NCI-H2107 treated with DMSO at 0.1 percent for 48 hours (cell line): ENCODE measurements around the gene BLVRA.
"Not testable (repeated sequence)": the region's sequence is repeated elsewhere in the genome, so short reads cannot be mapped to it uniquely, and the experiment has no call there.

Experiments used
- DNase-seq: peaks from one replicate; lab custom pipeline; 2025; ENCODE audit not compliant: unreplicated experiment; lab: John Stamatoyannopoulos, UW

The BLVRA gene

GRCh38 chr7:43768887-43769272 is 10.4 kb downstream of the BLVRA start:
- no peak for DNase-seq

GRCh38 chr7:43769281-43769680 is 10.8 kb downstream of the BLVRA start:
- no peak for DNase-seq

DNA sequence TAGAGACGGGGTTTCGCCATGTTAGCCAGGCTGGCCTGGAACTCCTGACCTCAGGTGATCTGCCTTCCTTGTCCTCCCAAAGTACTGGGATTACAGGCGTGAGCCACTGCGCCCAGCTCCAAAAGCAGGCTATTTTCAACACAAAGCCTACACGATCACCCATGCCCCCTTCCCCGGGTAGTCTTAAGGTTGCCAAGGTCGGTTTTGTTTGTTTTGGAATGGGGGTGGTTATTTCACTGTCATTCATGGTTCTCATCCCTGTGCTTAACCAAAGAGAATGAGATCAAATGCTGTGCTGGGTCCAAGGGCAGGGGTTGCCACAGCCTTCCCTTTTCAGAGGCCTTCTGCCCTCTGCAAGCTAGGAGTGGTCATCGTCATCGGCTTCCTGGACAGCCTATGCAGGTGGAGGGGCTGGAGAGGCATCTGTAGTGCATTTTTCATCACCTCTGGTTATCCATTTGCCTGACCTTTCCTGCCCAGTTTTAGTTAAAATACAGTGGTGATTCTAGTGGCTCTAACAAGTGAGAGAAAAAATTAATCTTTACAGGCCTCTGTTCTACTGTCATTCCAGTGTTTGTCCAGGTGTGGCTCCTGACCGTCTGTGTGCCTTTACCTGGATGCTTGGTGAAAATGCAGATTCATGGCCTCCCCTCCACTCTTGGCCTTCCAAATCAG is 11.4 kb downstream of the BLVRA start:
- DNase-seq: no peak

DNA sequence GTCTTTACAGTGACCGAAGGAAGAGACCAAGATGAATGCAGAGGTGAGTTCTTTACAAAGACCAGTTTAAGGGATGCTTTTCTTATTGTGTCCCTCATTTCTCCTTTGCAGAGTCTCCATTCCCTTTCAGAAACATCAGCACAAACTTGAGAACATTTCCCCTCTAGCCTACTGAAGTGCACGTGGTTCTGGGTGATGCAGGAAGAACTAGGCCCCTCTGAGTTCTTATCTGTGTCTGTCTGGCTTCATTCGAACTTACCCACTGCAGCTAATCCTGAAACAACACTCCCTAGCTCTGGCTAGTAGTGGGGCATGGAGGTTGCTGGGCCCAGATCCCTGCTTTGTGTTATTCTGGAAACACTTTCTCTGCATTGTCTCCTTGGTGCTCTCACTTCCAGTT is 12.6 kb downstream of the BLVRA start:
- DNase-seq: no peak

- no peak for DNase-seq
Observed at GRCh38 chr7:43771573-43771972, 13.1 kb downstream of the BLVRA start.

- not testable (repeated sequence) for DNase-seq
Observed at GRCh38 chr7:43773268-43773667, 14.8 kb downstream of the BLVRA start.

- DNase-seq: not testable (repeated sequence)
Observed at GRCh38 chr7:43775255-43775654, 16.8 kb downstream of the BLVRA start.

- not testable (repeated sequence) for DNase-seq
Observed at GRCh38 chr7:43778293-43779044, 20.0 kb downstream of the BLVRA start.

- DNase-seq: no peak
Observed at GRCh38 chr7:43779045-43779812, 20.7 kb downstream of the BLVRA start.

- DNase-seq: no peak
Observed at GRCh38 chr7:43781726-43782607, 23.5 kb downstream of the BLVRA start.

DNA sequence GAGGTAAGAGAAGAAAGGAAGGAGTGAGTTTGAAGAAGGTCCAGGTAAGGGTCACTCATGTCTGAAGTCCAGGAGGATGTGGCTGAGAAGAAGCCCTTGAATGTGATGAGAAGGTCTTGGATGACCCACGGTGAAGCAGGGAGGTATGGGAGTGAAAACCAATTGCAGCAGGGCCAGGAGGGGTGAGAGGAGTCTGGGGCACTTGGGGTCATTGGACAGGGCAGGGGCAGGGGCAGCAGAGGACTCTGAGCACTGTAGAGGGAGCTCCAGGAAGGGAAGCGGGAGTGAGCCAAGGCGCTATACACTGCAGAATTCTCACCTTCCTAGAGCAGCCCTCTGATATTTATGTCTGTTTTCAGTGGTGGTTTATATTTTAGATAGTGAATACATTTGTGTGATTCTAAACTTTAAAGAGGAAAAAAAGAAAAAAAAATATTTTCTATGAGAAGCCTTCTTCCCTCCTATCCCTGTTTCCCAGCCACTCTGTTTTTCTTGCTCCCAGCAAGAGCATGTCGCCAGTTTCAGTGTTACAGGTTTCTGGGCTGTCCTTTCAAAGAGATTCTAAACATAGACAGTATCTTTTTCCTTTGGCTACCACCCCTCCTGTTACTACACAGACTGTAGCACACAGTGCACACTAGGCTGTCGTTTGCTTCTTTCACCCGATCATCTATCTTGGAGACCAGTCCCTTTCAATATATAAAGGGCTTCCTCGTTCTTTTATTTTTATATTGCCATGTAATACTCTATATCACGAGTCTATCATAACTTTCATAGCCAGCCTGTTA is 24.5 kb downstream of the BLVRA start:
- no peak for DNase-seq

GRCh38 chr7:43784030-43784584 is 25.6 kb downstream of the BLVRA start:
- no peak for DNase-seq

DNA sequence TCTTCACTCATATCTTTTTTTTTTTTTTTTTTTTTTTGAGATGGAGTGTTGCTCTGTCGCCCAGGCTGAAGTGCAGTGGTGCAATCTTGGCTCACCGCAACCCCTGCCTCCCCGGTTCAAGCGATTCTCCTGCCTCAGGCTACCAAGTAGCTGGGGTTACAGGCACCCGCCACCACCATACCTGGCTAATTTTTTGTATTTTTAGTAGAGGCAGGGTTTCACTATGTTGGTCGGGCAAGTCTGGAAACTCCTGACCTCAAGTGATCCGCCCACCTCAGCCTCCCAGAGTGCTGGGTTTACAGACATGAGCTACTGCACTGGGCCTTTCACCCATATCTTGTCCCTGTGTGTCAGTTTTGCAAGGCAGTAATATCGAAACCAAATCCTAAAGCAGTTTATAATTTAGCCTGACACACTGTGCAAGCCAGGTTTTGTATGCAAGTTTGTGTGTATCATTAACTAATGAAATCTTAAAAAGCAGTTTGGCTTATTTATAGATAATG is 26.2 kb downstream of the BLVRA start:
- DNase-seq: not testable (repeated sequence)

DNA sequence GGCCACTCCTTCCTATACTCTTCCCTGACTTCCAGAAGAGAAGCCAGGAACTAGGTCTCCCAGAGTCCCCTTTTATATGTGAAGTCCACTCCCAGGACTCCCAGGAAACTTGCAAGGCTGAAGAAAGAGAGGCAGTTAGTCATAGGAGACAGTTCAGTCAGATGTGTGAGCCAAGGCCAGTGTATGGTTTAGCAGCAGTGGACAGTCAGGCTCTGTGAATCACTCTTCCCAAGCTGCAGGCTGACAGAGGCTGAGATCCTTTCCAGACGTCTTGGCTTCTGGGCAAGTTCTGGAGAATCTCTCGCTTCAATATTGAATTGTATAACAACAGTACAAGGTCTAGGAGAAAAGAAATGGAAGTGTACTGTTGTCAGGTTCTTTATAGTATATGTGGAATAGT is 26.9 kb downstream of the BLVRA start:
- no peak for DNase-seq

DNA sequence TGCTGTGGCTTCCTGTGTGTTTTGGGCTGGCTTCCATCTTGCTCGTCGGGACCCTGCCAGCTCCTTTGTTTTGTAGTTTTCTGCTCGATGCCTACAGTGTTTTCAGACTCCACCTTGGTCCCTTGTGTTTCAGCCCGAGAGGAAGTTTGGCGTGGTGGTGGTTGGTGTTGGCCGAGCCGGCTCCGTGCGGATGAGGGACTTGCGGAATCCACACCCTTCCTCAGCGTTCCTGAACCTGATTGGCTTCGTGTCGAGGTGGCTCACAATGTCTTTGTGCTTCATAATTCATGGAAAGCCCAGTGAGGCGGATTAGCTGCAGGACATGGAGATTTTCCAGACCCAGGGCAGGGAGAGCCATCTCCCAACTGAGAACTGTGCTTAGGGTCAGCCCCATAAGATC is 29.3 kb downstream of the BLVRA start:
- DNase-seq: no peak

DNA sequence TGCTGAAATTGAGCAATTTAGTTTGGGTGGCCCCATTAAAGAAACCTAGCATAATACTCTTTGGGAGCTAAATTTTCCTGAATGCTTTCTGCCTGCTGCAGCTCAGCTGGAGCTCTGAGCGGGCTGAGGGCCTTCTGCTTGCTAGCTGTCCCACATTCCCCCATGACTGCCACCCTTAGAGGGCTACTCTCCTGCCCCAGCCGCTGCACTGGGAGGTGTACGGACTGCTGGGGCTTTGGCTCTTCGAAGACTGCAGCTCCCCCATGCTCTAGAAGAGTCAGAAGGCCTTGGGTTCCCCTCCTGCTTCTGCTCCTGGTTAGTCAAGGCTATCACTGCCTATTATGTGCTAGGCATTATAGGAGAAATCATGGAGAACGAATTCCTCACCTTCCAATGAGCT is 31.5 kb downstream of the BLVRA start:
- no peak for DNase-seq

DNA sequence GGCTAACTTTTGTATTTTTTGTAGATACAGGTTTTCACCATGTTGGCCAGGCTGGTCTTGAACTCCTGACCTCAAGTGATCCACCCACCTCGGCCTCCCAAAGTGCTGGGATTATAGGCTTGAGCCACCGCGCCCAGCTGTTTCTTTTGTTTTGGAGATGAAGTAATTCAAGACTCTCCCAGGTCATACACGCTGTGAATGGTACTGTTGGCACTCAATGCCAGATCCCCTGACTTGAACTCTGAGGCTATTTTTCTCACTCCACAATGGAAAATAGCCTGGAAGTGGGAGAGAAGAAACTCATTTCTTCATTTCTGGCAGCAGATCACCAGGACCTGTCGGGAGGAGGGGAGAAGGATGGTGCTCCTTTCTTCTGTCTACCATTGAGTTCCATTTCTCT is 32.4 kb downstream of the BLVRA start:
- DNase-seq: no peak

- DNase-seq: no peak
Observed at GRCh38 chr7:43791665-43792064, 33.2 kb downstream of the BLVRA start.

- DNase-seq: no peak
Observed at GRCh38 chr7:43792471-43793150, 34.1 kb downstream of the BLVRA start.
